Measurements from ENCODE around the gene CALD1. TPM values are rescaled to one million over a fixed set of nuclear protein-coding genes. Genes with fewer than 3 reads are reported as not detected.

The CALD1 gene
- polyA plus RNA-seq, 1 donor (not counting 4 experiments of a cell fraction or from before 2014, with no cell fraction given): 229 TPM

DNA sequence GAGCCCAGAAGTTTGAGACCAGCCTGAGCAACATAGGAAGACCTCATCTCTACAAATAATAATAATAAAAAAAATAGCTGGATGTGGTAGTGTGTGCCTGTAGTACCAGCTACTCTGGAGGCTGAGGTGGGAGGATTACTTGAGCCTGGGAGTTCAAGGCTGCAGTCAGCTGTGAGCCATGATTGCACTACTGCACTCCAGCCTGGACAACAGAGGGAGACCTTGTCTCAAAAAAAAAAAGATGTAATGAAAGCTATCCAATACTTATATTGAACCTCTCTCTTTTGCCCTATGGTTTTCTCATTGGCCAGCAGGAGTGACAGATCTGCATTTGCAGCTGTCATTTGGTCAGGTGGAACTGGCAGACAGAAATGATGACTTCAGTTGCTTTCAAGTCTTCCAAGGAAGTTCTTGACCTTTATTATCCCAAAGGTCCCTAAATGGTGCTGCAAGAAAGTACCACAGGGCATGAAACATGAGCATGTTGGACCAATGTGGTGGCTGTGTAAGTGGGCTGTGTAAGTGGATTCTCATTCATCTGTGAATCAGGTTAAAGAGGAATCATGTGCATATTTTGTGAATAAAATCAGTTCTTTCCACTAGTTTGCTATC lies 99.4 kb downstream of the CALD1 start:
- Histone ChIP-seq H3K4me1 (ENCODE audit: control insufficient read depth, extremely low read depth, insufficient read depth, low read length) (no peaks in the 10 kb centered on the region), H3K9ac (ENCODE audit: control insufficient read depth, extremely low read depth, insufficient read depth, low read length) (no peak overlapping the region), H3K9me3 (ENCODE audit: control insufficient read depth, low read depth, low read length) (no peaks in the 10 kb centered on the region), H3K36me3 (ENCODE audit: control insufficient read depth in 2 of 2, extremely low read depth in 1 of 2, insufficient read depth in 2 of 2, low read length in 2 of 2) (peaks cover 0 to 2% of the 10 kb centered on the region in 2 experiments), H2AFZ (ENCODE audit: control insufficient read depth, low read length) (no peak overlapping the region), H4K20me1 (ENCODE audit: control insufficient read depth, extremely low read depth, insufficient read depth, low read length) (no peaks in the 10 kb centered on the region), H3K27me3 (ENCODE audit: control insufficient read depth, extremely low read depth, insufficient read depth, low read length) (no peaks in the 10 kb centered on the region), H3K4me2 (ENCODE audit: control insufficient read depth, extremely low read depth, insufficient read depth, low read depth, low read length) (no peak overlapping the region), H3K4me3 (ENCODE audit: control insufficient read depth in 2 of 3, extremely low read depth in 1 of 3, insufficient read depth in 2 of 3, low read depth in 1 of 3, low read length in 3 of 3) (no peak overlapping the region), H3K9me1 (ENCODE audit: control insufficient read depth, extremely low read depth, insufficient read depth, low read length) (no peaks in the 10 kb centered on the region), H3K79me2 (ENCODE audit: control insufficient read depth, insufficient read depth, low read length) (peaks cover 2% of the 10 kb centered on the region), H3K27ac (ENCODE audit: control insufficient read depth, insufficient read depth, low read length) (no peak overlapping the region)
- FAIRE-seq (no peak), DNase-seq (ENCODE audit: low read depth, low spot score) (no peak)
- dilution Hi-C loops (cut with MboI; ENCODE audit: extremely low pct_ligation_motif_present, low sequenced_read_pairs): no loop called here
- TF ChIP-seq EZH2 (IDR thresholded peaks at IDR 0.05; ENCODE audit: low read length): no peak
- TF ChIP-seq, protein P1, sequence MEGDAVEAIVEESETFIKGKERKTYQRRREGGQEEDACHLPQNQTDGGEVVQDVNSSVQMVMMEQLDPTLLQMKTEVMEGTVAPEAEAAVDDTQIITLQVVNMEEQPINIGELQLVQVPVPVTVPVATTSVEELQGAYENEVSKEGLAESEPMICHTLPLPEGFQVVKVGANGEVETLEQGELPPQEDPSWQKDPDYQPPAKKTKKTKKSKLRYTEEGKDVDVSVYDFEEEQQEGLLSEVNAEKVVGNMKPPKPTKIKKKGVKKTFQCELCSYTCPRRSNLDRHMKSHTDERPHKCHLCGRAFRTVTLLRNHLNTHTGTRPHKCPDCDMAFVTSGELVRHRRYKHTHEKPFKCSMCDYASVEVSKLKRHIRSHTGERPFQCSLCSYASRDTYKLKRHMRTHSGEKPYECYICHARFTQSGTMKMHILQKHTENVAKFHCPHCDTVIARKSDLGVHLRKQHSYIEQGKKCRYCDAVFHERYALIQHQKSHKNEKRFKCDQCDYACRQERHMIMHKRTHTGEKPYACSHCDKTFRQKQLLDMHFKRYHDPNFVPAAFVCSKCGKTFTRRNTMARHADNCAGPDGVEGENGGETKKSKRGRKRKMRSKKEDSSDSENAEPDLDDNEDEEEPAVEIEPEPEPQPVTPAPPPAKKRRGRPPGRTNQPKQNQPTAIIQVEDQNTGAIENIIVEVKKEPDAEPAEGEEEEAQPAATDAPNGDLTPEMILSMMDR (optimal IDR thresholded peaks at IDR 0.05 in 1 of 3, IDR thresholded peaks at IDR 0.05 in 1 of 3, conservative IDR thresholded peaks at IDR 0.05 in 1 of 3; ENCODE audit: extremely low read depth in 1 of 3, insufficient read depth in 2 of 3, low read length in 3 of 3): no peak

DNA sequence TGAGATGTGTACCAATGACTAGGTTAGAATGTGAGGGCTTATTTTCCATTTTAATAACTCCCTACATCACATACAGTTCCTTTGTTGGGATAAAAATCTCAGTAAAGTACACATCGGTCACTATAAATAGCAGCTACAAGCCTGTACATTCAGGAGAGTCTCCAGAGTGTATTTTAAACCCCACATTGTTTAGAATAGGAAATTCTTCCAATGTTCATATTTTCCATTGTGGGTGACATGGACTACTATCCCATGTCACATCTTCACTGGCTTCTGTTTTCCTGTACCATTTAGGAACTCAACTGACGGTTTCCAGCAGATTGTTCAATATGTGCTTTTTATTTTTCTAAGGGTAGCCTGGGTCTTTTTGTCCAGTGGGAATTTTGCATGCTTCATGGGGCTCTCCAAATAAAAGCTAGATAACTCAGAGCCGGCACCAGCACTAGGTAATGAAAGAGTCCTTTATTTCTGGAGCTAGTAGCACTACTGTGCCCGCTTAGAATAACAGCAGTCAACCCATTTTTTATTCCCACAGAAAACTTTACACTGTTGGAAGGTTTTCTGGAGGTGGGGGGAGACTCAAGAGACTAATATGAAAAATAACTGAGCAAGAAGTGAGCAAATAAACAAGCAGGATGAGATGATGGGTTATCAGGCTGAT lies 100.5 kb downstream of the CALD1 start:
- Histone ChIP-seq H3K79me2 (ENCODE audit: control insufficient read depth, insufficient read depth, low read length) (no peaks in the 10 kb centered on the region), H3K9ac (ENCODE audit: control insufficient read depth, extremely low read depth, insufficient read depth, low read length) (no peak overlapping the region), H3K9me3 (ENCODE audit: control insufficient read depth, low read depth, low read length) (no peaks in the 10 kb centered on the region), H4K20me1 (ENCODE audit: control insufficient read depth, extremely low read depth, insufficient read depth, low read length) (no peaks in the 10 kb centered on the region), H3K4me1 (ENCODE audit: control insufficient read depth, extremely low read depth, insufficient read depth, low read length) (no peaks in the 10 kb centered on the region), H3K27me3 (ENCODE audit: control insufficient read depth, extremely low read depth, insufficient read depth, low read length) (no peaks in the 10 kb centered on the region), H3K9me1 (ENCODE audit: control insufficient read depth, extremely low read depth, insufficient read depth, low read length) (no peaks in the 10 kb centered on the region), H3K36me3 (ENCODE audit: control insufficient read depth in 2 of 2, extremely low read depth in 1 of 2, insufficient read depth in 2 of 2, low read length in 2 of 2) (peaks cover 0 to 2% of the 10 kb centered on the region in 2 experiments), H3K27ac (ENCODE audit: control insufficient read depth, insufficient read depth, low read length) (no peak overlapping the region), H2AFZ (ENCODE audit: control insufficient read depth, low read length) (no peak overlapping the region), H3K4me2 (ENCODE audit: control insufficient read depth, extremely low read depth, insufficient read depth, low read depth, low read length) (no peak overlapping the region), H3K4me3 (ENCODE audit: control insufficient read depth in 2 of 3, extremely low read depth in 1 of 3, insufficient read depth in 2 of 3, low read depth in 1 of 3, low read length in 3 of 3) (no peak overlapping the region)
- DNase-seq (ENCODE audit: low read depth, low spot score) (no peak), FAIRE-seq (no peak)
- dilution Hi-C loops (cut with MboI; ENCODE audit: extremely low pct_ligation_motif_present, low sequenced_read_pairs): no loop called here
- TF ChIP-seq, protein P1 (optimal IDR thresholded peaks at IDR 0.05 in 1 of 3, IDR thresholded peaks at IDR 0.05 in 1 of 3, conservative IDR thresholded peaks at IDR 0.05 in 1 of 3; ENCODE audit: extremely low read depth in 1 of 3, insufficient read depth in 2 of 3, low read length in 3 of 3): no peak
- no peak for TF ChIP-seq EZH2 (IDR thresholded peaks at IDR 0.05; ENCODE audit: low read length)

Data from keratinocyte (primary cell).